ENCODE results near the gene MOB1A. TPM values are rescaled to one million over a fixed set of nuclear protein-coding genes. Genes with fewer than 3 reads are reported as not detected.

Gene MOB1A
- total RNA-seq, 1 donor = 122 TPM

GRCh38 chr2:74146929-74147726, 31.6 kb downstream of the MOB1A start:
- H3K79me2 ChIP-seq (ENCODE audit: insufficient read depth, low read length) = peaks cover 13% of the 10 kb centered on the region
- TF ChIP-seq CTCF (IDR thresholded peaks at IDR 0.05; ENCODE audit: extremely low read depth, low read depth, low read length) = no peak
- H3K9me3 ChIP-seq (ENCODE audit: low read depth, low read length) = no peaks in the 10 kb centered on the region
- no peaks in the 10 kb centered on the region for H3K27me3 ChIP-seq (ENCODE audit: insufficient read depth, low read length)
- H3K4me2 ChIP-seq (ENCODE audit: insufficient read depth, low read length) = peak overlapping the region; percentile 74
- H2AFZ ChIP-seq (ENCODE audit: low read length) = peak overlapping the region; percentile 2
- H3K4me1 ChIP-seq (ENCODE audit: insufficient read depth, low read length) = peaks cover 13% of the 10 kb centered on the region
- H3K4me3 ChIP-seq (ENCODE audit: insufficient read depth, low read length) = peak overlapping the region; percentile 87
- peak; percentile 92 for DNase-seq (ENCODE audit: insufficient read length, low spot score, missing footprints)
- H4K20me1 ChIP-seq (ENCODE audit: insufficient read depth, low read length) = no peaks in the 10 kb centered on the region
- peak overlapping the region; percentile 11 for H3K27ac ChIP-seq (ENCODE audit: low read depth, low read length)
- H3K36me3 ChIP-seq (ENCODE audit: insufficient read depth, low read length) = peaks cover 10% of the 10 kb centered on the region

DNA sequence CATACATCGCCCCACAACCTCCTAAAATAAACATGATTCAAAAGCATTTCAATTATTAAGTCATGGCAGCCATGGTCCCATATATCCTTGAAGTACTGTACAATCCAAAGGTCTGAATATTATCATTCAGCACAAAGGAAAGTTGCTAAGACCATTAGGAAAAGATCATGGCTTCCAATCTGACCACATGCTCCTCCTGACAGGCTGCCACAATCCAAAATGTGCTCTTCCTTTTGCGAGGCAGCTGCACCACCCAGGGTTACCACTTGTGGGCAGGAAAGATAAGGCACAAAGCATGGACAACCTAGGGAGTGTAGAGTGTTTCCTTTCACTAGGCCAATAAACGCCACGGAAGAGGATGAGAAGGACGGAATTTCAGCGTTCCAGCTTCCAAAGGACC, 36.3 kb downstream of the MOB1A start:
- H3K4me2 ChIP-seq (ENCODE audit: insufficient read depth, low read length) = no peak overlapping the region
- H3K27ac ChIP-seq (ENCODE audit: low read depth, low read length) = no peak overlapping the region
- peaks cover 18% of the 10 kb centered on the region for H3K79me2 ChIP-seq (ENCODE audit: insufficient read depth, low read length)
- no peaks in the 10 kb centered on the region for H3K9me3 ChIP-seq (ENCODE audit: low read depth, low read length)
- H3K27me3 ChIP-seq (ENCODE audit: insufficient read depth, low read length) = no peaks in the 10 kb centered on the region
- H3K4me3 ChIP-seq (ENCODE audit: insufficient read depth, low read length) = no peak overlapping the region
- DNase-seq (ENCODE audit: insufficient read length, low spot score, missing footprints) = no peak
- H3K36me3 ChIP-seq (ENCODE audit: insufficient read depth, low read length) = peaks cover 13% of the 10 kb centered on the region
- peak; percentile 21 for TF ChIP-seq CTCF (IDR thresholded peaks at IDR 0.05; ENCODE audit: extremely low read depth, low read depth, low read length)
- H4K20me1 ChIP-seq (ENCODE audit: insufficient read depth, low read length) = peaks cover 5% of the 10 kb centered on the region
- peaks cover 5% of the 10 kb centered on the region for H3K4me1 ChIP-seq (ENCODE audit: insufficient read depth, low read length)
- H2AFZ ChIP-seq (ENCODE audit: low read length) = no peak overlapping the region

DNA sequence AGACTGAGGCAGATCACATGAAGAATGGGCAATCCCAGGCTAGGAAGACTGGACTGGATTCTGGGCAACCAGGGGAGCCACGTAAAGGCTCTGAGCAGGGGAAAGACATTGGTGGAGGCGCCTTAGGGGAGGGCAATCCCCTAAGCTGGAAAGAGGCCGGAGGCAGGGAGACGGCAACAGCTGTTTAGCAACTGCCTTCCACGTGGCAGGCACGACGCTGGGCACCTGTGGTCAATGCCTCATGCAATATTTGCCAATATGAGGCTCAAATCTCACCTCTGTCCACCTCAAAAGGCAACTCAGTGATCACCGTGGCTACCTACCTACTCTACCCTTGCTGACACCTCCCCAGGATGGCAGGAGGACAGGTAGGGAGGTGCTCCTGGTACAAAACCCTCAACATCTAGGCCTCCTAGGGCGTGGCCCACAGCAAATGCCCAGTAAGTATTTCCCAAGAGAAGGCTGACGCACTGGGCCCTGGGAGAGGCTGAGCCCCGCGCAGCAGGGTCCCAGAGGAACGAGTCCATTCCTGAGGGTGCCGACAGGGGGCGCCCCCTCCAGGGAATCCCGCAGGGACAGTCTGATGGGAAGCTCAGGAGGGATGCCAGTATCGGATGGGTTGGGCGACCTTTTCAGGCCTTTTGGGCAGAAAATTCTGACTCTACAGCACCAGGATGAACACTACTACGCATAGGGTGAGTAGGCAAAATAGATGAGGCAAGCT, 39.9 kb downstream of the MOB1A start:
- Histone ChIP-seq H3K4me1 (ENCODE audit: insufficient read depth, low read length) (no peaks in the 10 kb centered on the region), H3K27me3 (ENCODE audit: insufficient read depth, low read length) (no peaks in the 10 kb centered on the region), H3K27ac (ENCODE audit: low read depth, low read length) (no peak overlapping the region), H2AFZ (ENCODE audit: low read length) (no peak overlapping the region), H3K36me3 (ENCODE audit: insufficient read depth, low read length) (peaks cover 12% of the 10 kb centered on the region), H3K79me2 (ENCODE audit: insufficient read depth, low read length) (peaks cover 5% of the 10 kb centered on the region), H3K4me2 (ENCODE audit: insufficient read depth, low read length) (no peak overlapping the region), H3K9me3 (ENCODE audit: low read depth, low read length) (no peaks in the 10 kb centered on the region), H4K20me1 (ENCODE audit: insufficient read depth, low read length) (peaks cover 5% of the 10 kb centered on the region), H3K4me3 (ENCODE audit: insufficient read depth, low read length) (no peak overlapping the region)
- no peak for DNase-seq (ENCODE audit: insufficient read length, low spot score, missing footprints)
- no peak for TF ChIP-seq CTCF (IDR thresholded peaks at IDR 0.05; ENCODE audit: extremely low read depth, low read depth, low read length)

All from osteoblast (primary cell).